Esophagus squamous epithelium (tissue), 5 donors: ENCODE measurements around the gene B9D1. TPM values are rescaled to one million over a fixed set of nuclear protein-coding genes. Genes with fewer than 3 reads are reported as not detected.

ENCODE experiments used
- DNase-seq: peaks from one replicate; lab custom pipeline; 2025; lab: John Stamatoyannopoulos, UW
- H3K27ac ChIP-seq, 4 donors: fragments of 200-600 bp; sonication (generic); one replicate each; pipeline ENCODE4 v1.5.1; 2016 to 2019; ENCODE audit warnings: mild to moderate bottlenecking in 1 of 4
- H3K27me3 ChIP-seq, 4 donors: fragments of 200-600 bp; sonication (generic); 1 replicate in 3 of 4; 2 replicates in 1 of 4; pipeline versions ENCODE4 v1.5.1 to v1.6.0; 2017 to 2021; ENCODE audit warnings: antibody characterized with exemption in 1 of 4
- H3K36me3 ChIP-seq, 3 donors: fragments of 200-600 bp; sonication (generic); one replicate each; pipeline ENCODE4 v1.5.1; 2016 to 2019
- H3K4me1 ChIP-seq, 3 donors: fragments of 200-600 bp; sonication (generic); one replicate each; pipeline ENCODE4 v1.5.1; 2017 to 2019
- H3K4me3 ChIP-seq, 4 donors: fragments of 200-600 bp; sonication (generic); 1 replicate in 3 of 4; 2 replicates in 1 of 4; pipeline ENCODE4 v1.5.1; 2016 to 2019; ENCODE audit warnings: mild to moderate bottlenecking in 2 of 4, moderate library complexity in 1 of 4
- H3K9me3 ChIP-seq, 3 donors: fragments of 200-600 bp; sonication (generic); one replicate each; pipeline ENCODE4 v1.5.1; 2016 to 2019
- POLR2A ChIP-seq, 4 donors: fragments of 450-650 bp; IDR thresholded peaks; one replicate each; pipeline ENCODE4 v1.6.1; 2017; ENCODE audit warnings: antibody characterized with exemption in 4 of 4, mild to moderate bottlenecking in 4 of 4, moderate library complexity in 3 of 4
- WGBS, 2 donors: methylation state at CpG; one replicate each; pipeline ENCODE4 v1.1.5; 2018; 5-methylcytosine and 5-hydroxymethylcytosine counted together
- intact Hi-C: fragments of 100-400 bp; cut with DNase I; formaldehyde crosslinking; loops from one replicate; pipeline ENCODE4 v1.15.0; 2022
- total RNA-seq, 4 donors: library from RNA; depleted of rRNA; stranded (reverse); fragments of >200 nt; gene quantifications; one replicate each; pipeline ENCODE4 v1.1.0, GENCODE V29; 2016
- TF ChIP-seq, protein P1 (sequence below), 6 experiments: fragments of 450-650 bp in 4 of 6; fragments of 200-600 bp in 2 of 6; sonication (generic) in 2 of 6; IDR thresholded peaks; one replicate each; pipeline ENCODE4 v1.5.1; 2016 to 2019; ENCODE audit warnings: antibody characterized with exemption in 6 of 6, mild to moderate bottlenecking in 4 of 6, moderate library complexity in 4 of 6
- donor health status: DM: yes; HTN: yes; CAD: no.

Gene B9D1
- total RNA-seq, 4 donors from 2014 or later, result 9.2 to 24.5 (median 13.0) TPM

DNA sequence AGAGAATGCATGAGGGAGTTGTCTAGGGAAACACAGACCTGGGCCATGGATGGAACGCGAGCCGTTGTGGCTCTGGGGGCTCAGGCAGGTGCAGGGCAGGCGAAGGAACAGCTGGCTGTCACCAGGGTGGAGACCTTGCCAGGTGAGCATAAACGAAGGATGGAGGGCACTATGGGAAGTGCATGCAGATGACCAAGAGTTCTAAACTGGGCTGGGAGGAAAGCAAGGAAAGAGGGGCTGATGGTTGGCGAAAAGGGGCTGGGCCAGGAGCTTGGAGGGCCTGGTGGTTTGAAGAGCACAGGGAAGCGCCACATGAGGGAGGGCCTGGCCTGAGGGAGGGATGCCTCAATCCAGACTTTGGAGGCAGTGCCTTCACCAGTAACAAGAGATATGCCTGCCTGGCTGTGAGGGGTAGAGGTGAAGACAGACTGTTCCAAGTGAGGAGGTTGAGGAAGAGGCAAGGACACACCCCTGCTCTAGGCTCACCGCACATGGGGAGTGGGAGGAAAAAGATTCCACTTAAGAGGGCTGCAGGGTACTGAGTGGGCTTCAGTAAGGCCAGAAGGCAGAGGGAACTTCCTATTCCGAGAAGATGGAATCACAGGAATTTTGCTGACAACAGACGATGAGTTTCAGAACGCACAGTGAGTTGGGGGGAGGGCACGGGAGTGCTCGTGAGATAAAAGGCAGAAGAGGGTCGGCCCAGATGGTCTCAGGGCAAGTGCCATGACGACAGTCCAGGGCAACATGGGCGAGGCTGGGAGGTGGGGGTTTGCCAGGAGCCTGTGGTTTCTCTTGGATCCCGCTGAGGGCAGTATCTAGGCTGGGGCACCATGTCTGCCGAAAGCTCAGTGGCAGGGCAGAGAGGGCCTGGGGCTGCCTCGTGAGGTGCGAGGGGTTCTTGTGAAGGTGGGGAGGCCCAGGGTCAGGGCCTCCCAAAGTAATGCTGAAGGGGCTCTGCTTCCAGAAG, 20.6 kb downstream of the B9D1 start:
- Histone ChIP-seq H3K27me3 (no peaks in the 10 kb centered on the region), H3K36me3 (peaks cover 0 to 8% (median 0%) of the 10 kb centered on the region in 3 donors), H3K4me1 (peaks cover 13 to 72% (median 28%) of the 10 kb centered on the region in 3 donors), H3K4me3 (no peak overlapping the region), H3K27ac (peak overlapping the region in 3 of 4 donors; percentile 10 to 33 (median 29)), H3K9me3 (no peaks in the 10 kb centered on the region)
- intact Hi-C loops, result no loop called here
- TF ChIP-seq, protein P1, sequence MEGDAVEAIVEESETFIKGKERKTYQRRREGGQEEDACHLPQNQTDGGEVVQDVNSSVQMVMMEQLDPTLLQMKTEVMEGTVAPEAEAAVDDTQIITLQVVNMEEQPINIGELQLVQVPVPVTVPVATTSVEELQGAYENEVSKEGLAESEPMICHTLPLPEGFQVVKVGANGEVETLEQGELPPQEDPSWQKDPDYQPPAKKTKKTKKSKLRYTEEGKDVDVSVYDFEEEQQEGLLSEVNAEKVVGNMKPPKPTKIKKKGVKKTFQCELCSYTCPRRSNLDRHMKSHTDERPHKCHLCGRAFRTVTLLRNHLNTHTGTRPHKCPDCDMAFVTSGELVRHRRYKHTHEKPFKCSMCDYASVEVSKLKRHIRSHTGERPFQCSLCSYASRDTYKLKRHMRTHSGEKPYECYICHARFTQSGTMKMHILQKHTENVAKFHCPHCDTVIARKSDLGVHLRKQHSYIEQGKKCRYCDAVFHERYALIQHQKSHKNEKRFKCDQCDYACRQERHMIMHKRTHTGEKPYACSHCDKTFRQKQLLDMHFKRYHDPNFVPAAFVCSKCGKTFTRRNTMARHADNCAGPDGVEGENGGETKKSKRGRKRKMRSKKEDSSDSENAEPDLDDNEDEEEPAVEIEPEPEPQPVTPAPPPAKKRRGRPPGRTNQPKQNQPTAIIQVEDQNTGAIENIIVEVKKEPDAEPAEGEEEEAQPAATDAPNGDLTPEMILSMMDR (IDR thresholded peaks at IDR 0.05), result no peak
- TF ChIP-seq POLR2A (IDR thresholded peaks at IDR 0.05), result no peak
- WGBS, 2 donors, result 61 to 69% methylated on average over 17 to 20 of the region's 20 CpGs
- DNase-seq, result no peak

DNA sequence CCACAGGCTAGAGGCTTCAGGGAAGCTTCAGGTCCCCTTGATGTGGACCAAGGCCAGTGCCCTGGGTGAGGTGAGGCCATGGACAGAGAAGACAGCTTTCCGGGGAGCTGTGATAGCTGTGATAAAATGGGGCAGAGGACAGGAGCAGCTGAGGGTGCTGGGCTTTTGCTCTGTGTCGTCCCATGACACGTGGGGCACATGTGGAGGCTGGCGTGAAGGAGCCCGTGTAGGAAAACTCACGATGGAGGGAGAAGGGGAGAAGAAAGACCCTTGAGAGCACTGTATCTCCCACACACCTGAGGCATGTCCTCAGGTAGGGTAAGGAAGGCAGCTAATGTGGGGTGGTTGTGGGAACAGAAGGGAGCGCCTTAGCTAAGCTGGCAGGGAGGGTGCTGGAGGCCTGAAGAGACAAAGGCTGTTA, 21.3 kb downstream of the B9D1 start:
- intact Hi-C loops, result no loop called here

DNA sequence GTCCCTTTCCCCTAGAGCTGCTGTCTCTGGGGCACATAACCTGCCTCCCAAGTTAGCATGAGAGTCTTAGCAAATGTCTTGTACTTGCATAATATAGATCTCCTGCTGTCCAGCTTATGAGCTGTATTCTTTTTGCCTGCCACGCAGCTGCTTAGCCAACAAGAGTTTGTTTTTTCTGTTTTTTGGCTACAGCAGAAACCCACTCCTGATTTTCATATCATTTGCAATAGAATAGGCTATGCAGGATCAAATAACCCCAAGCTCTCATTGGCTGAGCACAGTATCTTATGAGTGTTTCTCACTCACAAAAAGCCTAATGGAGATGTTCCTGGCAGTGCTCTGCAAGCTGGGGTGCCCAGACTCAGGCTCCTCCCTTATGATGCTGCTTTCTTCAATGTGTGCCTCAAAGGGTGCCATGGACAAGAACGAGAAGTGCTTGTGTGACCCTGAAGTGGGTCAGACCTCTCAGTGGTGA, 23.1 kb downstream of the B9D1 start:
- H3K36me3 ChIP-seq, result peaks cover 0 to 32% (median 0%) of the 10 kb centered on the region in 3 donors
- H3K4me3 ChIP-seq, result no peak overlapping the region
- WGBS, 2 donors, result 60 to 86% methylated on average over 2 of the region's 2 CpGs
- DNase-seq, result no peak
- no peak overlapping the region for H3K27ac ChIP-seq
- H3K4me1 ChIP-seq, result peaks cover 0 to 50% (median 13%) of the 10 kb centered on the region in 3 donors
- no peaks in the 10 kb centered on the region for H3K27me3 ChIP-seq
- intact Hi-C loops, result no loop called here
- H3K9me3 ChIP-seq, result no peaks in the 10 kb centered on the region
- no peak for TF ChIP-seq POLR2A (IDR thresholded peaks at IDR 0.05)
- TF ChIP-seq, protein P1 (IDR thresholded peaks at IDR 0.05), result no peak

More for the DNA sequence above, 21.3 kb downstream of the B9D1 start:
- 49 to 77% methylated on average over 7 of the region's 7 CpGs for WGBS, 2 donors
- H3K4me1 ChIP-seq, result peaks cover 6 to 68% (median 21%) of the 10 kb centered on the region in 3 donors
- peaks cover 0 to 15% (median 0%) of the 10 kb centered on the region in 3 donors for H3K36me3 ChIP-seq
- H3K27me3 ChIP-seq, result no peaks in the 10 kb centered on the region
- DNase-seq, result no peak
- H3K4me3 ChIP-seq, result no peak overlapping the region
- H3K27ac ChIP-seq, result no peak overlapping the region
- H3K9me3 ChIP-seq, result no peaks in the 10 kb centered on the region
- TF ChIP-seq, protein P1 (IDR thresholded peaks at IDR 0.05), result no peak
- no peak for TF ChIP-seq POLR2A (IDR thresholded peaks at IDR 0.05)

DNA sequence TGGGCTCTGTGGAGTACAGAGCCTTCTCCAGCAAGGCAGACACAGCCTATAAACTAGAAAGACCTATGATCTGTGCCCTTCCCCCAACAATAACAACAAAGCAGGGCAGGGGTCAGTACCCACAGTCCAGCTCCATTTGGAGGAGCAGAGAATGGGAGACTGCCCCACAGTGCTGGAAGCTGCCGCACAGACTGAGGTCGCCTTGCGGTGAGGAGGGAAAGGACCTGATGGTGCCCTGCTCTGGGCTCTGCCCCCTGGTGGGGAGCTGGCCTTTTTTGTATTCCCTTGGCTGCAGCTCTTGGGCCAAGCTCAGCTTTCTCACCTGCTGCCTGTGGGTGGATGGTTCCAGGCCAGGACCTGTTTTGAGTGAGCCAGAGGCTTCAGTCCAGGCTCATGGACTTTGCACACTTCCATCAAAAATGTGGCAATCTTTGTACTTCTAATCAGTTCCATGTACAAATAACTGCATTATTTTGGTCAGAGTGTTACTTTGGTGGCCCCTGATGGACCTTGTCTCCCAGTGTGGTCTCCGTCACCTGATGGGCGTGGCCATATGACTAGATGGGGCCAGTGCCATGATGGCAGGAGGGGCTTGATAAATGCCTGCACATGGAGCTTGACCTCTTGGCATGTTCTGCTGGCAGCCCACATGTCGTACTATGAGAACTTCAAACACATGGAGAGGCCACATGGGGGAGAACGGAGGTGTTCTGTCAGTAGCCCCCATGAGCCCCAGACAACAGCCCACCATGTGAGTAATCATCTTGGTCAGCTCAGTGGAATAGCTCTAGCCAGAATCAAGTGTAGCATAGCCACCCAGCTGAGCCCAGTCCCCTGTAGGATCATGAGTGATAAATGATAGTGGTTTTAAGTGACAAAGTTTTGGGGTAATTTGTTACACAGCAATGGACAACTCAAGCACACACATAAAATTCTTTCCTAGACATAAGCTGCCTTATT, 24.2 kb downstream of the B9D1 start:
- TF ChIP-seq, protein P1 (IDR thresholded peaks at IDR 0.05), result peak in 4 of 6 experiments; percentile 59 to 73 (median 60)
- TF ChIP-seq POLR2A (IDR thresholded peaks at IDR 0.05), result no peak

More for the DNA sequence above, 24.2 kb downstream of the B9D1 start:
- Histone ChIP-seq H3K36me3 (peaks cover 6 to 43% (median 10%) of the 10 kb centered on the region in 3 donors), H3K4me3 (no peak overlapping the region), H3K9me3 (no peaks in the 10 kb centered on the region), H3K4me1 (peaks cover 0 to 40% (median 13%) of the 10 kb centered on the region in 3 donors), H3K27ac (peak overlapping the region in 1 of 4 donors; percentile 7), H3K27me3 (no peaks in the 10 kb centered on the region)
- no peak for DNase-seq
- 66 to 93% methylated on average over 3 to 6 of the region's 7 CpGs for WGBS, 2 donors
- intact Hi-C loops, result no loop called here
